PFSK-1 (cell line): ENCODE results near the gene NCOA3.

Experiments
- FOXP2 ChIP-seq: optimal IDR thresholded peaks from 2 replicates; pipeline ENCODE3; 2011; ENCODE audit warnings: borderline replicate concordance, control low read depth, inconsistent platforms; ENCODE audit not compliant: insufficient read depth; ENCODE audit errors: extremely low read length, extremely low read depth
- POLR2AphosphoS5 ChIP-seq: IDR thresholded peaks from 2 replicates; pipeline ENCODE4 v1.6.1; 2012; ENCODE audit warnings: low read depth, mild to moderate bottlenecking, control low read depth, low read length, moderate library complexity
- REST ChIP-seq, 2 experiments: IDR thresholded peaks; 2 replicates each; pipeline versions ENCODE4 v1.6.1 to v1.8.0; 2011 to 2012; ENCODE audit warnings: low read depth in 2 of 2, low read length in 2 of 2, control low read depth in 1 of 2, inconsistent platforms in 1 of 2, mild to moderate bottlenecking in 1 of 2, moderate library complexity in 1 of 2; ENCODE audit not compliant: insufficient read depth in 1 of 2
- TAF1 ChIP-seq: IDR thresholded peaks from 2 replicates; pipeline ENCODE4 v1.6.1; 2012; ENCODE audit warnings: low read length, control low read depth, borderline replicate concordance; ENCODE audit not compliant: insufficient read depth

GRCh38 chr20:47588158-47588557, 86.5 kb downstream of the NCOA3 start:
- TF ChIP-seq POLR2AphosphoS5 (no peak), REST (IDR thresholded peaks at IDR 0.05; ENCODE audit: insufficient read depth in 1 of 2, low read depth in 2 of 2, low read length in 2 of 2) (no peak), TAF1 (no peak), FOXP2 (no peak)
